HepG2 (cell line): ENCODE data around the gene ALDH18A1. TPM values are rescaled to one million over a fixed set of nuclear protein-coding genes. Genes with fewer than 3 reads are reported as not detected.

Experiments
- AKNA ChIP-seq: sonication (generic); formaldehyde crosslinking; IDR thresholded peaks from 2 replicates; pipeline ENCODE4 v1.4.0; 2020; ENCODE audit warnings: missing genetic modification reagents, borderline replicate concordance
- ATF3 ChIP-seq: sonication (generic); formaldehyde crosslinking; IDR thresholded peaks from 2 replicates; pipeline ENCODE4 v1.4.0; 2020; ENCODE audit warnings: missing genetic modification reagents
- CHD4 ChIP-seq: fragments of 200-600 bp; sonication (generic); IDR thresholded peaks from 2 replicates; pipeline ENCODE4 v1.7.0; 2017; ENCODE audit warnings: mild to moderate bottlenecking, low read length, borderline replicate concordance
- GZF1 ChIP-seq: sonication (generic); formaldehyde crosslinking; IDR thresholded peaks from 2 replicates; pipeline ENCODE4 v1.5.1; 2020; ENCODE audit warnings: mild to moderate bottlenecking, missing genetic modification reagents
- IKZF5 ChIP-seq: IDR thresholded peaks from 2 replicates; pipeline ENCODE4 v1.6.1; 2018; ENCODE audit warnings: missing genetic modification reagents, mild to moderate bottlenecking, missing compliant biosample characterization
- IRX3 ChIP-seq: sonication (generic); formaldehyde crosslinking; IDR thresholded peaks from 2 replicates; pipeline ENCODE4 v1.8.1; 2023; ENCODE audit warnings: mild to moderate bottlenecking, low read depth, missing genetic modification reagents, borderline replicate concordance
- MED8 ChIP-seq: sonication (generic); formaldehyde crosslinking; IDR thresholded peaks from 2 replicates; pipeline ENCODE4 v1.8.1; 2023; ENCODE audit warnings: mild to moderate bottlenecking, missing genetic modification reagents; ENCODE audit not compliant: insufficient replicate concordance
- PPARG ChIP-seq: conservative IDR thresholded peaks from 2 replicates; pipeline ENCODE4 v1.6.1; 2016; ENCODE audit warnings: missing biosample characterization, missing genetic modification reagents
- RBM22 ChIP-seq: fragments of 200-400 bp; formaldehyde crosslinking; optimal IDR thresholded peaks from 2 replicates; pipeline ENCODE3; 2017; ENCODE audit warnings: mild to moderate bottlenecking, low read length, moderate library complexity
- TERF1 ChIP-seq: sonication (generic); formaldehyde crosslinking; IDR thresholded peaks from 2 replicates; pipeline ENCODE4 v1.8.0; 2022; ENCODE audit warnings: mild to moderate bottlenecking, missing genetic modification reagents, moderate library complexity
- ZNF24 ChIP-seq: fragments of 450-650 bp; IDR thresholded peaks from 2 replicates; pipeline ENCODE4 v1.6.1; 2017; ENCODE audit warnings: antibody characterized with exemption, mild to moderate bottlenecking
- ZNF383 ChIP-seq: sonication (generic); formaldehyde crosslinking; IDR thresholded peaks from 2 replicates; pipeline ENCODE4 v1.4.0; 2020; ENCODE audit warnings: missing genetic modification reagents, mild to moderate bottlenecking, borderline replicate concordance
- ZNF597 ChIP-seq: sonication (generic); formaldehyde crosslinking; IDR thresholded peaks from 2 replicates; pipeline ENCODE4 v1.5.0; 2020; ENCODE audit warnings: missing genetic modification reagents
- ZNF747 ChIP-seq: sonication (generic); formaldehyde crosslinking; IDR thresholded peaks from 2 replicates; pipeline ENCODE4 v1.8.1; 2023; ENCODE audit warnings: missing genetic modification reagents, mild to moderate bottlenecking, borderline replicate concordance
- ZNF772 ChIP-seq: sonication (generic); formaldehyde crosslinking; IDR thresholded peaks from 2 replicates; pipeline ENCODE4 v1.5.0; 2020; ENCODE audit warnings: mild to moderate bottlenecking, missing genetic modification reagents
- ZNF775 ChIP-seq: sonication (generic); formaldehyde crosslinking; IDR thresholded peaks from 2 replicates; pipeline ENCODE4 v1.4.0; 2020; ENCODE audit warnings: missing genetic modification reagents, mild to moderate bottlenecking, moderate library complexity, borderline replicate concordance
- ZNF782 ChIP-seq: sonication (generic); formaldehyde crosslinking; IDR thresholded peaks from 2 replicates; pipeline ENCODE4 v1.4.0; 2020; ENCODE audit warnings: missing genetic modification reagents, mild to moderate bottlenecking, borderline replicate concordance
- ZSCAN9 ChIP-seq: IDR thresholded peaks from 2 replicates; pipeline ENCODE4 v1.6.1; 2016; ENCODE audit warnings: borderline replicate concordance
- polyA plus RNA-seq, 8 experiments: library from polyadenylated mRNA; depleted of rRNA in 3 of 8; stranded (reverse) in 7 of 8; unstranded in 1 of 8; fragments of >200 nt; fragmentation: Illumina TruSeq in 4 of 8; extraction: Trizol in 4 of 8; gene quantifications; 2 replicates each; pipeline versions ENCODE4 v1.2.1 to v1.2.3, GENCODE V29; 2011 to 2016; ENCODE audit warnings: low read depth in 4 of 8, missing spikeins in 1 of 8, mixed read lengths in 1 of 8; ENCODE audit not compliant: insufficient read depth in 1 of 8
- total RNA-seq, 5 experiments: library from RNA; depleted of rRNA; stranded (reverse); fragments of >200 nt; fragmentation: Illumina TruSeq; extraction: Trizol; gene quantifications; 2 replicates each; pipeline ENCODE4 v1.2.3, GENCODE V29; 2016; ENCODE audit warnings: low read depth in 1 of 5

ALDH18A1 gene
- total and polyA plus RNA-seq, 2 of the 13 experiments (the other 11 are each of a cell fraction or from before 2014, with no cell fraction given): 180 to 263 TPM

GRCh38 chr10:95693668-95694534 lies 37.4 kb upstream of the ALDH18A1 start, which contains the start of gene TCTN3 (continued):
- TF ChIP-seq IKZF5 (CRISPR knock-in tag) (peak; percentile 85), ZNF782 (CRISPR knock-in tag) (no peak), CHD4 (peak; percentile 58; the same call in 1 of the 2 replicates), ZNF772 (CRISPR knock-in tag) (no peak), GZF1 (CRISPR knock-in tag) (no peak), ATF3 (CRISPR knock-in tag) (0 out of 2 replicates have a peak, but pooled peaks have one; percentile 7), MED8 (CRISPR knock-in tag) (no peak), ZNF597 (no peak), ZNF747 (CRISPR knock-in tag) (no peak), RBM22 (no peak), AKNA (CRISPR knock-in tag) (no peak), ZNF775 (CRISPR knock-in tag) (no peak), ZNF24 (0 out of 2 replicates have a peak, but pooled peaks have one; percentile 57), PPARG (peak; percentile 22; the same call in 1 of the 2 replicates), ZSCAN9 (CRISPR knock-in tag) (peak; percentile 80; the same call in 1 of the 2 replicates), TERF1 (CRISPR knock-in tag) (no peak), ZNF383 (no peak; the same call in 1 of the 2 replicates), IRX3 (CRISPR knock-in tag) (no peak)
